HepG2 (cell line): ENCODE results near the gene LRP5. TPM values are rescaled to one million over a fixed set of nuclear protein-coding genes. Genes with fewer than 3 reads are reported as not detected.

Experiments used
- CCAR2 ChIP-seq: fragments of 200-400 bp; formaldehyde crosslinking; optimal IDR thresholded peaks from 2 replicates; pipeline ENCODE3; 2018; ENCODE audit warnings: low read depth, mild to moderate bottlenecking, low read length, moderate library complexity
- CENPBD1 ChIP-seq: sonication (generic); formaldehyde crosslinking; IDR thresholded peaks from 2 replicates; pipeline ENCODE4 v1.8.0; 2022; ENCODE audit warnings: missing genetic modification reagents, low read depth, mild to moderate bottlenecking, borderline replicate concordance
- CENPX ChIP-seq: sonication (generic); formaldehyde crosslinking; IDR thresholded peaks from 2 replicates; pipeline ENCODE4 v1.9.0; 2021; ENCODE audit warnings: mild to moderate bottlenecking, missing genetic modification reagents, moderate library complexity
- DZIP1 ChIP-seq: sonication (generic); formaldehyde crosslinking; IDR thresholded peaks from 2 replicates; pipeline ENCODE4 v1.5.0; 2020; ENCODE audit warnings: mild to moderate bottlenecking, missing genetic modification reagents
- GTF3A ChIP-seq: sonication (generic); formaldehyde crosslinking; conservative IDR thresholded peaks from 2 replicates; pipeline ENCODE4 v1.4.0; 2020; ENCODE audit warnings: mild to moderate bottlenecking, missing genetic modification reagents
- HDAC2 ChIP-seq: sonication (generic); formaldehyde crosslinking; IDR thresholded peaks from 2 replicates; pipeline ENCODE4 v1.4.0; 2020; ENCODE audit warnings: missing genetic modification reagents
- MED1 ChIP-seq: sonication (generic); formaldehyde crosslinking; IDR thresholded peaks from 2 replicates; pipeline ENCODE4 v1.4.0; 2020; ENCODE audit warnings: missing genetic modification reagents
- MEF2D ChIP-seq: sonication (generic); formaldehyde crosslinking; IDR thresholded peaks from 2 replicates; pipeline ENCODE4 v1.5.1; 2020; ENCODE audit warnings: mild to moderate bottlenecking, missing genetic modification reagents
- NFE2L1 ChIP-seq: sonication (generic); formaldehyde crosslinking; IDR thresholded peaks from 2 replicates; pipeline ENCODE4 v1.4.0; 2020; ENCODE audit warnings: missing genetic modification reagents, mild to moderate bottlenecking, borderline replicate concordance
- SMC3 ChIP-seq: IDR thresholded peaks from 2 replicates; pipeline ENCODE4 v1.6.1; 2011; ENCODE audit warnings: low read length, improper control_type of control experiment
- TFDP2 ChIP-seq: sonication (generic); formaldehyde crosslinking; IDR thresholded peaks from 2 replicates; pipeline ENCODE4 v1.4.0; 2020; ENCODE audit warnings: missing genetic modification reagents
- TRIM24 ChIP-seq: sonication (generic); formaldehyde crosslinking; IDR thresholded peaks from 2 replicates; pipeline ENCODE4 v1.8.0; 2022; ENCODE audit warnings: mild to moderate bottlenecking, missing genetic modification reagents
- UBTF ChIP-seq: sonication (generic); formaldehyde crosslinking; IDR thresholded peaks from 2 replicates; pipeline ENCODE4 v1.4.0; 2020; ENCODE audit warnings: mild to moderate bottlenecking, missing genetic modification reagents
- ZBTB42 ChIP-seq: sonication (generic); formaldehyde crosslinking; IDR thresholded peaks from 2 replicates; pipeline ENCODE4 v1.5.0; 2020; ENCODE audit warnings: mild to moderate bottlenecking, missing genetic modification reagents
- ZNF326 ChIP-seq: sonication (generic); formaldehyde crosslinking; IDR thresholded peaks from 2 replicates; pipeline ENCODE4 v1.4.0; 2020; ENCODE audit warnings: missing genetic modification reagents, borderline replicate concordance
- ZNF331 ChIP-seq: sonication (generic); formaldehyde crosslinking; IDR thresholded peaks from 2 replicates; pipeline ENCODE4 v1.4.0; 2020; ENCODE audit warnings: missing genetic modification reagents
- ZNF337 ChIP-seq: sonication (generic); formaldehyde crosslinking; IDR thresholded peaks from 2 replicates; pipeline ENCODE4 v1.5.1; 2020; ENCODE audit warnings: missing genetic modification reagents, low read depth, mild to moderate bottlenecking, borderline replicate concordance
- ZNF687 ChIP-seq: sonication (generic); formaldehyde crosslinking; IDR thresholded peaks from 2 replicates; pipeline ENCODE4 v1.5.1; 2020; ENCODE audit warnings: mild to moderate bottlenecking, missing genetic modification reagents, moderate library complexity
- polyA plus RNA-seq, 8 experiments: library from polyadenylated mRNA; depleted of rRNA in 3 of 8; stranded (reverse) in 7 of 8; unstranded in 1 of 8; fragments of >200 nt; fragmentation: Illumina TruSeq in 4 of 8; extraction: Trizol in 4 of 8; gene quantifications; 2 replicates each; pipeline versions ENCODE4 v1.2.1 to v1.2.3, GENCODE V29; 2011 to 2016; ENCODE audit warnings: low read depth in 4 of 8, missing spikeins in 1 of 8, mixed read lengths in 1 of 8; ENCODE audit not compliant: insufficient read depth in 1 of 8
- total RNA-seq, 5 experiments: library from RNA; depleted of rRNA; stranded (reverse); fragments of >200 nt; fragmentation: Illumina TruSeq; extraction: Trizol; gene quantifications; 2 replicates each; pipeline ENCODE4 v1.2.3, GENCODE V29; 2016; ENCODE audit warnings: low read depth in 1 of 5

LRP5 gene
- total and polyA plus RNA-seq, 2 of the 13 experiments (the other 11 are each of a cell fraction or from before 2014, with no cell fraction given) = 40.4 to 64.0 TPM

- TF ChIP-seq DZIP1 (0 out of 2 replicates have a peak, but pooled peaks have one; percentile 25), CCAR2 (no peak), MEF2D (CRISPR knock-in tag) (peak; percentile 59; the same call in 1 of the 2 replicates), UBTF (CRISPR knock-in tag) (peak; percentile 48), NFE2L1 (CRISPR knock-in tag) (no peak), ZBTB42 (CRISPR knock-in tag) (no peak), TRIM24 (CRISPR knock-in tag) (no peak), HDAC2 (CRISPR knock-in tag) (0 out of 2 replicates have a peak, but pooled peaks have one; percentile 64), TFDP2 (no peak), ZNF337 (CRISPR knock-in tag) (no peak), ZNF687 (CRISPR knock-in tag) (peak; percentile 100), SMC3 (no peak), CENPBD1 (no peak), ZNF331 (CRISPR knock-in tag) (no peak), GTF3A (CRISPR knock-in tag) (no peak), CENPX (no peak), ZNF326 (CRISPR knock-in tag) (no peak), MED1 (peak; percentile 87)
These were observed 14.2 kb downstream of the LRP5 start (continued) for GRCh38 chr11:68326334-68327215.
